ENCODE data around the gene MYADML2.

Gene MYADML2

GRCh38 chr17:81891303-81891552 lies 55.8 kb downstream of the MYADML2 start:
- H3K79me2 ChIP-seq (ENCODE audit: insufficient read depth, low read length): peaks cover 58% of the 10 kb centered on the region
- peak overlapping the region; percentile 84 for H3K27ac ChIP-seq (ENCODE audit: low read depth, low read length)
- H3K9me3 ChIP-seq (ENCODE audit: insufficient read depth, low read length): no peaks in the 10 kb centered on the region
- H2AFZ ChIP-seq (ENCODE audit: low read depth, low read length, severe bottlenecking): no peak overlapping the region
- peaks cover 3% of the 10 kb centered on the region; the same call in 1 of the 2 replicates for H4K20me1 ChIP-seq (ENCODE audit: low read depth, low read length)
- peaks cover 13% of the 10 kb centered on the region for H3F3A ChIP-seq (ENCODE audit: insufficient read depth)
- H3K27me3 ChIP-seq (ENCODE audit: low read length): no peaks in the 10 kb centered on the region
- H3K9me2 ChIP-seq (replicated peaks; ENCODE audit: insufficient read depth, low read length): no peaks in the 10 kb centered on the region
- peak overlapping the region; percentile 97 for H3K9ac ChIP-seq (ENCODE audit: low read length)
- TF ChIP-seq, protein P1, sequence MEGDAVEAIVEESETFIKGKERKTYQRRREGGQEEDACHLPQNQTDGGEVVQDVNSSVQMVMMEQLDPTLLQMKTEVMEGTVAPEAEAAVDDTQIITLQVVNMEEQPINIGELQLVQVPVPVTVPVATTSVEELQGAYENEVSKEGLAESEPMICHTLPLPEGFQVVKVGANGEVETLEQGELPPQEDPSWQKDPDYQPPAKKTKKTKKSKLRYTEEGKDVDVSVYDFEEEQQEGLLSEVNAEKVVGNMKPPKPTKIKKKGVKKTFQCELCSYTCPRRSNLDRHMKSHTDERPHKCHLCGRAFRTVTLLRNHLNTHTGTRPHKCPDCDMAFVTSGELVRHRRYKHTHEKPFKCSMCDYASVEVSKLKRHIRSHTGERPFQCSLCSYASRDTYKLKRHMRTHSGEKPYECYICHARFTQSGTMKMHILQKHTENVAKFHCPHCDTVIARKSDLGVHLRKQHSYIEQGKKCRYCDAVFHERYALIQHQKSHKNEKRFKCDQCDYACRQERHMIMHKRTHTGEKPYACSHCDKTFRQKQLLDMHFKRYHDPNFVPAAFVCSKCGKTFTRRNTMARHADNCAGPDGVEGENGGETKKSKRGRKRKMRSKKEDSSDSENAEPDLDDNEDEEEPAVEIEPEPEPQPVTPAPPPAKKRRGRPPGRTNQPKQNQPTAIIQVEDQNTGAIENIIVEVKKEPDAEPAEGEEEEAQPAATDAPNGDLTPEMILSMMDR (IDR thresholded peaks at IDR 0.05; ENCODE audit: insufficient read depth, low read length, poor library complexity, severe bottlenecking): no peak
- TF ChIP-seq EZH2phosphoT487 (conservative IDR thresholded peaks at IDR 0.05; ENCODE audit: low read length): no peak
- H3K36me3 ChIP-seq (ENCODE audit: low read length): peaks cover 30% of the 10 kb centered on the region
- H3K4me2 ChIP-seq (ENCODE audit: low read depth, low read length, poor library complexity, severe bottlenecking): peak overlapping the region; percentile 86
- peak overlapping the region; percentile 82 for H3K4me3 ChIP-seq (ENCODE audit: insufficient read depth, low read length, poor library complexity, severe bottlenecking)

DNA sequence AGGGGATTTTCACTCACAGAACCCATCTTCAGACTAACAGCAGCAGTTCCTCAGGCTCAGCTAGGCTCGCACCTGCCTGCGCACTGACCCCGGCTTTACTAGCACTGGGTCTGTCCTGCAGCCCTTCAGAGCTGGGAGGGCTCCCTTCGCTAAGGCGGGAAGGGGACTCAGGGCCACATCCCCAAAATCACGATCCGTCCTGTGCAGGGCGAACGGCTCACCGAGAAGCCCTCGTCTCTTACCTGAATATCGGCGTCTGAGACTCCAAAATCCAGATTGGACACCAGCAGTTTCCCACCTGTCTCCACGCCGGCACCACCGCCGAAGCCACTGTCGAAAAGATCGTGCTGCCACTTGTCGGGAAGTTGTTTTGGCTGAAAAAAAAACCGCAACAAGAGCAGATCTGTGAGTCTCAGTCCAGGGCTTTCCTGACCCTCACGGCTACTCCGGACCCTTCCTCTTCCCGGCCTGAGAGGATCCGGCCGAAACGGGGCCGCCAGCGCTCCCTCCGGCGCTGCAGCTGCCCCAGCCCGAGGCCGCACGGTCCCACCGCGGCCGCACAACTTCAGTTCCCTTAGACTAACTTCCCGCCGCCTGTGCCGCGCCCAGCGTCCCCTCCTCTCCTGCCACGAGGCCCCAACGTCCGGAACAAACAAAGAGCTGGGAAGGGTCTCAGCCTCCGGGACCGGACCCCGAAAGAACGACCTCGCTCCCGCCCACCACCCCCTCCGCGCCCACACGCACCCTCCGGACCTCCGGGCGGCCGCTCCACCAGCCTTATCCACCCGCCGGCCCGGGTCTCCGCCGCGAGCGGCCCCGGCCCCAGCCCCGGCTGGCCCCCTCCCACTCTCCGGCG lies 56.4 kb downstream of the MYADML2 start:
- Histone ChIP-seq H3K9me2 (replicated peaks; ENCODE audit: insufficient read depth, low read length) (no peaks in the 10 kb centered on the region), H3K4me3 (ENCODE audit: insufficient read depth, low read length, poor library complexity, severe bottlenecking) (peak overlapping the region; percentile 82), H2AFZ (ENCODE audit: low read depth, low read length, severe bottlenecking) (no peak overlapping the region), H3K36me3 (ENCODE audit: low read length) (peaks cover 30% of the 10 kb centered on the region), H3K9me3 (ENCODE audit: insufficient read depth, low read length) (no peaks in the 10 kb centered on the region), H3F3A (ENCODE audit: insufficient read depth) (peaks cover 13% of the 10 kb centered on the region), H3K27me3 (ENCODE audit: low read length) (no peaks in the 10 kb centered on the region), H4K20me1 (ENCODE audit: low read depth, low read length) (peaks cover 4% of the 10 kb centered on the region; the same call in 1 of the 2 replicates), H3K9ac (ENCODE audit: low read length) (peak overlapping the region; percentile 97), H3K79me2 (ENCODE audit: insufficient read depth, low read length) (peaks cover 64% of the 10 kb centered on the region), H3K4me2 (ENCODE audit: low read depth, low read length, poor library complexity, severe bottlenecking) (peak overlapping the region; percentile 86), H3K27ac (ENCODE audit: low read depth, low read length) (peak overlapping the region; percentile 84)
- TF ChIP-seq, protein P1 (IDR thresholded peaks at IDR 0.05; ENCODE audit: insufficient read depth, low read length, poor library complexity, severe bottlenecking): no peak
- no peak for TF ChIP-seq EZH2phosphoT487 (conservative IDR thresholded peaks at IDR 0.05; ENCODE audit: low read length)

All from SU-DHL-6 (cell line).